ENCODE measurements around the gene HSD17B8.

HSD17B8 gene

GRCh38 chr6:33171880-33172687, 32.4 kb upstream of the HSD17B8 start:
- no peak for DNase-seq (ENCODE audit: low read depth)

GRCh38 chr6:33172688-33173534, 31.5 kb upstream of the HSD17B8 start:
- no peak for DNase-seq (ENCODE audit: low read depth)

DNA sequence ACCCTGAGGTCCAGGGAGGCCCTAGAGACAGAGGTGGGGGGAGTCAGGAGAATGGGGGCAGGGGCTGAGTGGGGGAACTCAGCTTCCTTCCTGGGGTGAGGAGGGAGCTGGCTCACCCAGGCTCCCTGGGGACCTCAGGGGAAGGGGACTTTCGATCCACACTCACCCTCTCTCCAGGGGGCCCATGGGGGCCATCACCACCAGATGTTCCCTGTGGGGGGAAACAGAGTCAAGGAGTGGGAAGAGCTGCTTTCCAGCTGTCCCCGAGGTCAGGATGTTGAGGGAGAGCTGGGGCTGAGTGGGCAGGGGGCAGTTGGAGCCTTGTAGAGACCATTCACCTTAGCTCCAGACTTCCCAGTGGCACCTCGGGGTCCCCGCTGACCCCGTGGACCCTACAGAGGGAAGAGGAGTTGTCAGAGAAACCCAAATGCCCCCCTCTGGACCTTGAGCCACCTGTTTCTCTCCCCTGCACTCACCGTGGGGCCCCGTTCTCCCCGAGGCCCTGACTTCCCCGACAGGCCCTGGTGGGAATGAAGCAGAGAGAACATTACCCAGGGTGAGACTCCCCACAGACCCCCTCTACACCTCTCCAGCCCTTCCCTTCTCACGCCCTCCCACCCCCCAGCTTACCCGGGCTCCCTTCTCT, 30.8 kb upstream of the HSD17B8 start:
- DNase-seq (ENCODE audit: low read depth): no peak

GRCh38 chr6:33174784-33175183, 29.7 kb upstream of the HSD17B8 start:
- no peak for DNase-seq (ENCODE audit: low read depth)

DNA sequence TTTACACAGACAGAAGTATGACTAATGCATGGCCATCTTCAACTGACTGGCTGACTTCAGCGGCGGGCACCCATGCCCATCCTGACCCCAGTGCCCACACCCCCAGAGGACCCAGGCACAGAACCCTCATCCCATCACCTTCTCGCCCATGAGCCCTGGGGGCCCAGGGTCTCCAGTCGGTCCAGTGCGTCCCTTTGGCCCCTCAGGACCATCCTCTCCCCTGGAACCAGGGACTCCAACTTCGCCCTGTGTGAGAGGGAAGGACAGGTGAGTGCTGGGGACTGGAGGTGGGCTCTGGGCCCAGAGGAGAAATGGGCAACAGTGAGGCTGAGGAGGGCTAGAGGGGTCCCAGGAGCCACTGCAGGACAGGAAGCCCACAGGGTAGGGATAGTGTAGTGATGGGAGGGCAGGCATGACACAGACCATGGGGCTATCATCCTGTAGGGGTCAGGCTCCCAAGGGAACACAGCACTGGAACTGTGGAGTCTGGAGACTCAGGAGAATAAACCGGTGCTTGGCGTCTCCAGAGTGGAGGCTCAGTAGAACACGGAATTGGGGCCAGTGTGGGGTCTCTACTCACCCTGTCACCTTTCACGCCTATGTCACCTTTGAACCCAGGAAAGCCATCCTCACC, 28.9 kb upstream of the HSD17B8 start:
- DNase-seq (ENCODE audit: low read depth): no peak

- DNase-seq (ENCODE audit: low read depth): no peak
Observed at GRCh38 chr6:33176906-33177305, 27.5 kb upstream of the HSD17B8 start.

DNA sequence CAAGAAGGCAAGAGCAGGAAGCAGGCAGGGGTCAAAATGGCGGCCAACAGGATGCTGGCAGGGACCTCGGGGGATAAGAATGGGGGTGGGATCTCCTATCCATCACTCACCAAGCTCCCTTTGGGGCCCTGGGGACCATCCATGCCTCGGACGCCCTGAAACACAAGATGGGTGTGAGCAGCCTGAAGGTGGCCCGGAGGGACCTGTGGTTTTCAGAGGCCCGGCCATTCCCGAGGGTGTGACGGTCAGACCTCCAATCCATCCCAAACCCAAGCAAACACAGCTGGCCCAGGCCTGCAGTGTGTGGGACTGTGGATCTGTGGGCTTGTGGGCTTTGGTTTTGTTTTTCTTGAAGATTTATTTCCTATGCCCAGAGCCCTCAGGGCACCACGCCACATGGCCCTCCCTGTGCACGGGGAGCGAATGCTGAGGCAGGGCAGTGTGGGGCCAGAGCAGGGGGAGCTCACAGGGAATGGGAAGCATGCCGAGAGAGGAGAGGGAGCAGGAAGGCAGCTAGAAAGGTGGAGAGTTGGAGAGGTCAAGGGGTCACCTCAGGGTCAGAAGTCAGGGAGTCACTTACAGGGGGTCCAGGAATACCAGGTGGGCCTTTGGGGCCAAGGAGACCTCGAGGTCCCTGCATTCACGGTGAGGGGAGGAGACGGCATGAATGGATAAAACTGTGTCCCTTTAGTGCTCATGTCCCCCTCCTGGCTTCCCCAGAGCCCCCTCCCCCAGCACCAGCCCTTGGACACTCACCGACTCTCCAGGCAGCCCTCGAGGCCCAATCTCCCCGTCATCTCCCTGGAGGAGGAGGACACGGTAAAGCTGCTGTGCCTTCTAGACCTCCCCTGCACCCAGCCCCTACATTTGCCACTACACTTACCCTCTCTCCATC, 26.7 kb upstream of the HSD17B8 start:
- no peak for DNase-seq (ENCODE audit: low read depth)

GRCh38 chr6:33178755-33179475, 25.5 kb upstream of the HSD17B8 start:
- DNase-seq (ENCODE audit: low read depth): no peak

DNA sequence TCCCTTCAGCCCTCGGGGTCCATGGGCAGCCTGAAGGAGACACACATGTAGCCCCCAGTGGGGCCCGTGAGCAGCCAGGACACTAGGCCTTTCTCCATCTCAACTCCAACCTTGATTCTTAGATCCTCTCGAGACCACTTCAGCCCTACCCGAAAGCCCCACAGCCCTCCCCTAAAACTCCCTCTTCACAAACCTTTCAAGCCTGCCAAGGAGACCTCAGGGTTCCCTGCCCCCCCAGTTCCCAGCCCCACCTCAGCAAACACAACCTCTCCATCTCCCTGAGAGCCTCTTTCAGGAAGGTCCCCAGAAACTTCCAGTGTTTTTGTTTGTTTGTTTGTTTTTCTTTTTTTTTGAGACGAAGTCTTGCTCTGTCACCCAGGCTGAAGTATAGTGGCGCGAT, 23.3 kb upstream of the HSD17B8 start:
- DNase-seq (ENCODE audit: low read depth): no peak

DNA sequence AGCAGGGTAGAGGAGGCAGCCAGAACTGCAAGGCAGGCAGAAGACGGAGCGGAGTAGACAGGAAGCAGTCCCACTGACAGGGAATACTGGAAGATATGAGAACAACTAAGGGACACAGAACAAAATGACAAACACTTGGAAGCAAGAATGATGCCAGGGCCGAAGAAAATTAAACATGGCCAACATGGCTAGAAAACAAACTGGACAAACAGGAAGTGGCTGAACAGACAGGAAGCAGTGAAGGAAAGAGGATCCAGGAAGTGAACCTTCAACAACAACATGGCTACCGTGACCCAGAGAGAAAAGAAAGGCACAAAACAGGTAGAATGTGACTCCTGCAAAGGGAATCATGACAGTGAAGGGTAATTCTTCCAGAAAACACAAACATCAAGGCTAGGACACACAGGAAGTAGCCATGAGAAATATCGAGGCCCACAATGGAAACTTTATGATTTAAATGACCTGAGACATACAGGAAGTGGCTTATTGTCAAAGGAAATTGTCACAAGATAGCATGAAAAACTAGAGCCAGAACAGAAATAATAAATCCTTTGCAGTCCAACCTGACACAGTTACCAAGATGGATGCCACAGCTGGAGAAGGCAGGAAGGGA, 21.3 kb upstream of the HSD17B8 start:
- no peak for DNase-seq (ENCODE audit: low read depth)

DNA sequence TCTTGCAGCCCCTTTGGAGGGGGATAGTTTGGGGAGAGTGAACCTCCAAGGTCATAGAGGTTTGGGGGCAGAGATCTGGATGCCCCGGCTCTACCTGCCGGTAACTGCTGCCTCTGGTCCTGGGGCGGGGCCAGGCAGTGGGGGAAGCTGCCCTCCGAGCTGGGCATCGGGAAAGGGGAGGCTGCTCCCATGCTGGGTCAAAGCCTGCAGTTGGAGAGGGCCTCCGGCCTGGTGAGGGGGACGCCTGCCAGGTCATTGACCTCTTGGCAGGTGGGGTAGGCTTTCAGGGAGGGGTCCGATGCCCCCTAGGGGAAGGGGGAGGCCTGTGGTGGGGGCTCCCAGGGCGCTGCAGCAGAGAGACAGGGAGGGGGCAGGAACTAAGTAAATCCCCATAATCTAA, 19.3 kb upstream of the HSD17B8 start:
- no peak for DNase-seq (ENCODE audit: low read depth)

DNA sequence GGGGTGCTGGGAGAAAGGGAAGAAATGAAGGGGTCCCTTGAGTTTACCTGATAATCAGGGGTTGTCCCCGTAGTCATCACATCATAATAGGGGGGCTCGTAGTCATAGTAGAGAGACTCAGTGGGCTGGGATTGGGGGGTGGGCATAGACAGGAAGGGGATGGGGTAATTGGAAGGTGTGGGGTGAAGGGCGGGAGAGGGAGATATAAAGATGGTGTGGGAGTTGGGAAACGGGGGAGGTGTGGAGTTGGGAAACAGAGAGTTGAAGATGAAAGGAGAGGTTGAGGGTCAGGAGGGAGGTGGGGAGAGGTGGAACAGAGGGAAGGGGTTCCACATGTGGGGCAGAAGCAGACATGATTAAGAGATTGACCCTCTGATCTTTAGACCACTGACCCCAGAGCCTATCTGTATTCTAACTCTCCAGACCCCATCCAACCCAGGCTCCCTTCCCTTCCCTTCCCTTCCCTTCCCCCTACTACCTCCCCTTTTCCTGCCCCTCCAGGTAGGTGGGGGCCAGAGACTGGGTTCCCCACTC, 18.7 kb upstream of the HSD17B8 start:
- DNase-seq (ENCODE audit: low read depth): no peak

DNA sequence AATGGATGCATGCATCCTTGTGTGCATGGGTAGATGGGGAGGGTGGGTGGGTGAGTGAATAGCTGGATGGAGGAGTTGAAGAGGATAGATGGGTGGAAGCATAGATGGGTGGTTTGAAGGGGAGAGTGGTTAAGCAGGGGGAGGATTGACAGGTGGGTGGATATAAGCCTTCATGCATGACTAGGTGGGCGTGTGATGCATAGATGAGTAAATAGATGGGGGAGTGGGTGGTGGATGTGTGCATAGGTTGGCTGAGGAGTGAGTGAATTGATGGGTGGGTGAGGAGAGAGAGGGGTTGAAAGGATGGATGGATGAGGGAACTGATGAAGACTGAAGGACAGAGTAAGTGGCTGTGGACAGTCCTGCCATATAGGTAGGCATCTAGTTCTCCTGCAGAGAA, 16.6 kb upstream of the HSD17B8 start:
- DNase-seq (ENCODE audit: low read depth): no peak

- no peak for DNase-seq (ENCODE audit: low read depth)
Observed at GRCh38 chr6:33189164-33189563, 15.3 kb upstream of the HSD17B8 start.

DNA sequence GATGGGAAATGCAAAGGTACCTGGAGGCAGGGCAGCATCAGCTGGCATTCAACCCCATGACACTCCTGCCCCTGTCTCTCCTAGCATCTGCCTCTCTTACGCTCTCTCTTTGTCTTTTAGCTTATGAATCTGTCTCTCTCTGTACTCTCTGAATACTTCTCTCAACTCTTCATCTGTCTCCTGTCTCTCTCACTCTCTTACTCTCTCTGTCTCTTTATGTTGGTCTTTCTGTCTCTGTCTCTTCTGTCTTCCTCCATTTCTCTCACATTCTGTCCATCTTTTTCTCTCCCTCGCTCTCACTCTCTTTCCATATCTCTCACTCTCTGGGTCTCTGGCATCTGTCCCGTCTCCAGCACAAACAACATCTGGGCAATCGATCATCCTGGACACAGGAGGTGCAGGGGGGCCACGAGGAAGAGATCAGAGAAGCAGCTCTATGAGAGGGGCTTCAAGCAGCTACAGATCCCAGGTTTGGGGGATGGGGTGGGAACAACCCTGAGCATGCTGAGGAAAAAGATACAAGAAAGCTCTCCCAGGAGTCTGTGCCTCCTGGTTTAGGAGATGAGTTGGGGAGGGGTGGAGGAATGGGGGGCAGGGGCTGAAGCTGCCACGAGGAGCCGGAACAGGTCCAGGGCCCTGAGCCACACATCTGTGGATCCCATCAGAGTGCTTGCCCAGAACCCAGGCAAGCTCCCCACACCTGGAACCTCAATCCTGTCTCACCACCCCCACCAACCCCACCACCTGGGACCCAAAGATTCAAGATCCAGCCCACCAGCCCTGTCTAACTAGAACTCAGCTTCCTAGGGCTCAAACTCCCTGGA, 14.6 kb upstream of the HSD17B8 start:
- no peak for DNase-seq (ENCODE audit: low read depth)

GRCh38 chr6:33190504-33191107, 13.8 kb upstream of the HSD17B8 start:
- DNase-seq (ENCODE audit: low read depth): no peak

DNA sequence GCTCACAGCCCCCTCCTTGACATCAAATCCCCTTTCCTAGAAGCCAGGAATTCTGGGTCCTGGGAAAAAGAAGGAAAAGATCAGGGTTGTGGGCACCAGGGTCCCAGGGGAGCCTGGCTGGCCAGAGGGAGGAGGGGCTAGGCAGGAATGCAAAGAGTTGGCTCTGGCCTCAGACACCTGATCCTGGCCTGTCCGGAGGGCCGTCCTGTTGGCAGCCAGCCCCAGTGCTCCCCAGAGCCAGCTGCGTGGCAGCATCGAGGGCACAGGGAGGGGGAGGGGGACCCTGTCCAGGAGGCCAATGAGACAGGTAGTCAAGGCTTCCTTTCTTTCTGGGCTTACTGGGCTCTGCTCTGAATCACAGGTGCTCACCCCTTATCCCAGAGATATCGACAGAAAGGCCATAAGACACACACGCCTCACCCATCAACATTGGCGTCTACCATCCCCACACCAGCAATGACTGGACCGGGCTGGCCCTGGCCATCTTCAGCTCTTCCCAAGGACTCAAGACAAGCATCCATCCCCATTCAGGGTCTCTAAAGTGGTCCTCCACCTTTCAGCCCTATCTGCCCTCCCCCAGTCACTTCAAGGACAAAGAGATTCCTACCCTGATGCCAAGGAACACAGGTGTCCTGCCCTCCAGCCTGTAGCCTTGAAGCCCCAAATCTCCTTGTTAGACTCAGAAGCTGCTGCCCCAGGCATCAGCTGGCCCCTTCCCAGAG, 12.9 kb upstream of the HSD17B8 start:
- DNase-seq (ENCODE audit: low read depth): no peak

DNA sequence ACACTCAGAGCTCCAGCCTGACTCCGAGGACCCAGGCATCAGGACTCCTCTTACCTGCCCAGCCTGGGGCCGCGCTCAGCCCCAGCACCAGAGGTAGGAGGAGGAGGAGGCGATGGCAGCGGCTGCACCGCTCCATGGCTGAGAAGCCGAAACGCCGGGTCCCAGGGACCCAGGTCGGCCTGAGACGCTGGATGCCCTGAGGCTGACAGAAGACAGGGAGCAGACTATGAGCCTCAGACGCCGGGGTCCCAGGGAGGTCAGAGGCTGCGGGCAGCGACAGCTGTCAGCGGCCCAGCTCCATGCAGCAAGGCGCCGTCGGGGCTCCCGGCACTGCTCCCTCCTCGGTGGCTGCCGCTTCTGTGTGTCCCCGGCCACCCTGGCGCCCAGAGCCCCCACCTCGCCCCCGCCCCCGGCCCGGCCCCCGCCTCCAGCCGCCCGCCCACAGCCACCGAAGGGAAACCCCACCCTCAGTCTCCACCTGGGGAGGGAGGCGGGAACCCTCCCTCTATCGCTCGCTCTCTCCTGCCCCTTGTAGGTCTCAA, 12.3 kb upstream of the HSD17B8 start, which contains the start of gene COL11A2:
Gene COL11A2, minus strand, starts transcription at position 363 of the 542 bp plus-strand sequence. Its CDS starts 227 bp downstream, at position 136.
- DNase-seq (ENCODE audit: low read depth): no peak
